Endothelial cell of umbilical vein (primary cell): ENCODE results near the gene RGPD4. TPM values are rescaled to one million over a fixed set of nuclear protein-coding genes. Genes with fewer than 3 reads are reported as not detected.

Experiments
- BruUV-seq: library from RNA; stranded (reverse); fragments of 400-500 nt; replicated peaks from 2 replicates; lab custom pipeline; 2021; lab: Mats Ljungman, UMichigan
- CTCF ChIA-PET: fragments of 300-600, 350-600 bp; sonication (Branson Sonifier 250); formaldehyde crosslinking; loops from one replicate; lab custom pipeline; 2021; ENCODE audit warnings: antibody characterized with exemption, inconsistent platforms; lab: Charles Lee
- POLR2A ChIA-PET: fragments of 300-600, 350-600 bp; sonication (Branson Sonifier 250); formaldehyde crosslinking; loops from one replicate; lab custom pipeline; 2021; ENCODE audit warnings: antibody characterized with exemption, inconsistent platforms; lab: Charles Lee
- DNase-seq: peaks from one replicate; pipeline ENCODE4 v3.0.0-alpha.2; 2011; ENCODE audit warnings: low read depth, low spot score
- FAIRE-seq: peaks from 2 replicates; lab custom pipeline; 2011; peaks lifted over from hg19 to GRCh38; lab: Jason Lieb, UNC
- H2AFZ ChIP-seq: 2 replicates; pipeline ENCODE4 v1.6.0; 2012; ENCODE audit warnings: low read depth, low read length, control low read depth, inconsistent platforms
- H3K27ac ChIP-seq: 2 replicates; pipeline ENCODE4 v1.5.1; 2011; ENCODE audit warnings: low read depth, mild to moderate bottlenecking, control low read depth, low read length, moderate library complexity; ENCODE audit not compliant: insufficient read depth
- H3K27me3 ChIP-seq, 2 experiments: 2 replicates each; pipeline versions ENCODE4 v1.6.0 to v1.6.1; 2011; ENCODE audit warnings: low read length in 2 of 2, mixed read lengths in 1 of 2; ENCODE audit not compliant: control insufficient read depth in 2 of 2, insufficient read depth in 2 of 2
- H3K36me3 ChIP-seq, 2 experiments: 2 replicates in 1 of 2; 3 replicates in 1 of 2; pipeline ENCODE4 v1.5.1; 2011; ENCODE audit warnings: low read length in 2 of 2, mild to moderate bottlenecking in 1 of 2, moderate library complexity in 1 of 2; ENCODE audit not compliant: control insufficient read depth in 2 of 2, insufficient read depth in 2 of 2; ENCODE audit errors: extremely low read depth in 1 of 2
- H3K4me1 ChIP-seq: 3 replicates; pipeline ENCODE4 v1.5.1; 2011; ENCODE audit warnings: mild to moderate bottlenecking, low read length; ENCODE audit not compliant: control insufficient read depth, insufficient read depth; ENCODE audit errors: extremely low read depth
- H3K4me2 ChIP-seq: 2 replicates; pipeline ENCODE4 v1.6.1; 2011; ENCODE audit warnings: low read length, control low read depth, mixed read lengths; ENCODE audit not compliant: insufficient read depth
- H3K4me3 ChIP-seq, 3 experiments: fragments of 200-600 bp in 1 of 3; sonication (generic), shearing (Covaris generic) in 1 of 3; replicated peaks in 1 of 3; 2 replicates each; pipeline ENCODE4 v1.5.1; 2011 to 2016; ENCODE audit warnings: control low read depth in 3 of 3, low read length in 3 of 3, mild to moderate bottlenecking in 2 of 3, inconsistent platforms in 1 of 3, low read depth in 1 of 3, moderate library complexity in 1 of 3; ENCODE audit not compliant: insufficient read depth in 1 of 3
- H3K79me2 ChIP-seq: 2 replicates; pipeline ENCODE4 v1.6.0; 2012; ENCODE audit warnings: low read length, inconsistent platforms; ENCODE audit not compliant: control insufficient read depth, insufficient read depth
- H3K9ac ChIP-seq: replicated peaks from 2 replicates; pipeline ENCODE3; 2011; ENCODE audit warnings: low read length, control low read depth; ENCODE audit not compliant: insufficient read depth; ENCODE audit errors: extremely low read depth
- H3K9me1 ChIP-seq: replicated peaks from 3 replicates; pipeline ENCODE4 v1.6.0; 2011; ENCODE audit warnings: mild to moderate bottlenecking, low read length; ENCODE audit not compliant: control insufficient read depth, insufficient read depth; ENCODE audit errors: extremely low read depth
- H3K9me3 ChIP-seq: replicated peaks from 2 replicates; pipeline ENCODE4 v1.5.1; 2012; ENCODE audit warnings: low read length, inconsistent platforms; ENCODE audit not compliant: control insufficient read depth, insufficient read depth
- H4K20me1 ChIP-seq: replicated peaks from 2 replicates; pipeline ENCODE3; 2011; ENCODE audit warnings: mild to moderate bottlenecking, low read length; ENCODE audit not compliant: control insufficient read depth, insufficient read depth; ENCODE audit errors: extremely low read depth
- EZH2 ChIP-seq: IDR thresholded peaks from 2 replicates; pipeline ENCODE4 v1.6.1; 2012; ENCODE audit warnings: borderline replicate concordance, low read depth, mild to moderate bottlenecking, moderate library complexity, low read length, inconsistent platforms; ENCODE audit not compliant: severe bottlenecking
- FOS ChIP-seq: IDR thresholded peaks from 2 replicates; pipeline ENCODE4 v1.6.1; 2011; ENCODE audit warnings: mild to moderate bottlenecking, low read length, moderate library complexity, borderline replicate concordance; ENCODE audit not compliant: insufficient read depth
- JUN ChIP-seq: IDR thresholded peaks from 2 replicates; pipeline ENCODE4 v1.6.1; 2011; ENCODE audit warnings: borderline replicate concordance, low read depth; ENCODE audit not compliant: insufficient read length, insufficient read depth
- MAX ChIP-seq: IDR thresholded peaks from 2 replicates; pipeline ENCODE4 v1.6.1; 2011; ENCODE audit not compliant: insufficient read depth, insufficient read length
- MYC ChIP-seq: IDR thresholded peaks from one replicate; pipeline ENCODE4 v1.6.1; 2011; ENCODE audit warnings: mild to moderate bottlenecking, low read depth, low read length
- POLR2A ChIP-seq: IDR thresholded peaks from 2 replicates; pipeline ENCODE4 v1.6.1; 2012; ENCODE audit warnings: low read depth, mild to moderate bottlenecking, control low read depth, low read length
- POLR2AphosphoS5 ChIP-seq: IDR thresholded peaks from 2 replicates; pipeline ENCODE4 v1.6.1; 2012; ENCODE audit warnings: low read depth, mild to moderate bottlenecking, control low read depth, low read length, moderate library complexity; ENCODE audit not compliant: insufficient read depth
- dilution Hi-C: fragments of 300-500 bp; cut with MboI; formaldehyde crosslinking; loops from one replicate; pipeline ENCODE4 v1.15.0; 2019; ENCODE audit warnings: low sequenced_read_pairs; ENCODE audit not compliant: extremely low pct_ligation_motif_present
- intact Hi-C: fragments of 100-400 bp; cut with micrococcal nuclease; formaldehyde crosslinking; loops from one replicate; pipeline ENCODE4 v1.10.0; 2022
- polyA plus RNA-seq, 4 experiments: library from polyadenylated mRNA; depleted of rRNA in 3 of 4; stranded (reverse) in 3 of 4; unstranded in 1 of 4; fragments of >200 nt; gene quantifications; 2 replicates each; pipeline versions ENCODE4 v1.2.1 to v1.2.3, GENCODE V29; 2011 to 2012; ENCODE audit warnings: missing spikeins in 1 of 4
- small RNA-seq: library from RNA; depleted of rRNA; stranded (forward); fragments of <200 nt; gene quantifications from one replicate; pipeline ENCODE3, GENCODE V24; 2012; ENCODE audit warnings: low replicate concordance, low read depth; ENCODE audit not compliant: insufficient read depth, insufficient read length
- total RNA-seq: library from RNA; stranded (reverse); gene quantifications from 2 replicates; pipeline ENCODE4 v1.2.3, GENCODE V29; 2021
- TF ChIP-seq, protein P1 (sequence below), 2 donors: IDR thresholded peaks; 1 replicate in 1 of 2; 2 replicates in 1 of 2; pipeline ENCODE4 v1.5.1; 2011; ENCODE audit warnings: low read length in 2 of 2, mild to moderate bottlenecking in 2 of 2, moderate library complexity in 2 of 2, control low read depth in 1 of 2, inconsistent platforms in 1 of 2, low read depth in 1 of 2; ENCODE audit not compliant: insufficient read depth in 1 of 2; ENCODE audit errors: extremely low read depth in 1 of 2

RGPD4 gene
- total and polyA plus RNA-seq, 2 donors (not counting 3 experiments of a cell fraction or from before 2014, with no cell fraction given): not detected

DNA sequence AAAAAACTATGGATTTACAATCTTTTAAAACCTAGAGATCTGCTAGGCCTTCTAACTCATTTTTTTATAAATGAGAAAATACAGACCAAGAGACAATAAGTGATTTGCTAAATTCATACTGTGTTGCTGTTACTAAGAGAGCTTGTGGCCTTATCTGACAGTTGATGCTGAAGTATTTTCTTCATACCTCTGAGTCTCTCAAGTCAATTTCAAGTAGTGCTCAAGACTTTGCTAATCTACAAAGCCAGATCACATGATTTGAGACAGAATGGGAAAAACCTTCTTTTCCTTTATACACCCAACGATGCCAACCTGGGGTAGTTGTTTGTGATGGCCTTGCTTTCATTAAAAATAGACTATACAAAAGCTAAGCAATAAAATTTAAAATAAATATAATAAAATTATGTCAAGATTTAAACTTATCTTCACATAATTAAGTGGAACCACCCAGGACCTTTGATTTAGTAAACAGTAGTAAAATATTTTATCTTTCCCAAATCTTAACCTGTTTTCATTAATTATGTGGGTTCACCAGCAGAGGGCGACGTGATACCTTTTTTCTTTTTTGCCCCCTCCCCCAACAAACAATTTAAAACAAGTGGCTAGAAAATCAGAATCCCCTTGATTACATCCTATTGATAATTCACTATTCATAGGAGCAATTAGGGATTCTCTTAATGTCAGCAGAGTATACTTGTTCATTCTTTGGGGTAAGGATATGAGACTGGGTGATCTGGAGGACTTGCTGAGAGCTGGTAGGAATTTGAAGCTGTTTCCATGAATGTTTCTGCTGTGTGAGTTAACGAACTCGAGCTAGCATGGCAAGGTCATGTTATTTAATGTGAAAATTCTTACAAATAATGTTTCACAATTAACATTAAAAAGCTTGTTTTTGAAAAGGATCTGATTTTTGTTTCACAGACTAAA, 110.0 kb downstream of the RGPD4 start:
- intact Hi-C loops: no loop called here
- dilution Hi-C loops: no loop called here
- DNase-seq: no peak
- no TSS peak for BruUV-seq
- Histone ChIP-seq H3K9me1 (no peaks in the 10 kb centered on the region), H3K4me2 (no peak overlapping the region), H3K27ac (no peak overlapping the region), H3K36me3 (no peaks in the 10 kb centered on the region), H3K4me3 (no peak overlapping the region), H4K20me1 (no peaks in the 10 kb centered on the region), H2AFZ (no peak overlapping the region), H3K27me3 (no peaks in the 10 kb centered on the region), H3K4me1 (no peaks in the 10 kb centered on the region), H3K79me2 (no peaks in the 10 kb centered on the region), H3K9me3 (no peaks in the 10 kb centered on the region), H3K9ac (no peak overlapping the region)
- no peak for TF ChIP-seq MAX
- no peak for TF ChIP-seq FOS
- TF ChIP-seq POLR2AphosphoS5: no peak
- TF ChIP-seq, protein P1, sequence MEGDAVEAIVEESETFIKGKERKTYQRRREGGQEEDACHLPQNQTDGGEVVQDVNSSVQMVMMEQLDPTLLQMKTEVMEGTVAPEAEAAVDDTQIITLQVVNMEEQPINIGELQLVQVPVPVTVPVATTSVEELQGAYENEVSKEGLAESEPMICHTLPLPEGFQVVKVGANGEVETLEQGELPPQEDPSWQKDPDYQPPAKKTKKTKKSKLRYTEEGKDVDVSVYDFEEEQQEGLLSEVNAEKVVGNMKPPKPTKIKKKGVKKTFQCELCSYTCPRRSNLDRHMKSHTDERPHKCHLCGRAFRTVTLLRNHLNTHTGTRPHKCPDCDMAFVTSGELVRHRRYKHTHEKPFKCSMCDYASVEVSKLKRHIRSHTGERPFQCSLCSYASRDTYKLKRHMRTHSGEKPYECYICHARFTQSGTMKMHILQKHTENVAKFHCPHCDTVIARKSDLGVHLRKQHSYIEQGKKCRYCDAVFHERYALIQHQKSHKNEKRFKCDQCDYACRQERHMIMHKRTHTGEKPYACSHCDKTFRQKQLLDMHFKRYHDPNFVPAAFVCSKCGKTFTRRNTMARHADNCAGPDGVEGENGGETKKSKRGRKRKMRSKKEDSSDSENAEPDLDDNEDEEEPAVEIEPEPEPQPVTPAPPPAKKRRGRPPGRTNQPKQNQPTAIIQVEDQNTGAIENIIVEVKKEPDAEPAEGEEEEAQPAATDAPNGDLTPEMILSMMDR (IDR thresholded peaks at IDR 0.05; ENCODE audit: extremely low read depth in 1 of 2, insufficient read depth in 1 of 2, low read depth in 1 of 2, low read length in 2 of 2): no peak
- no peak for TF ChIP-seq EZH2
- no peak for TF ChIP-seq MYC
- TF ChIP-seq JUN: no peak
- no peak for TF ChIP-seq POLR2A
- no peak for FAIRE-seq
- POLR2A ChIA-PET: no interaction called here
- CTCF ChIA-PET: no interaction called here

Small RNA genes lying within 50 kb of the gene (small RNA-seq; reads per million reads assigned to genes)
- gene AC009963.1 (not detected), gene AC009963.2 (not detected)

Other genes starting within 250 kb of the RGPD4 start
- not detected in 2 replicates for gene SLC5A7, start 159.6 kb downstream of the RGPD4 start, total RNA-seq
- gene SLC5A7, start 159.6 kb downstream of the RGPD4 start, polyA plus RNA-seq: not detected in 2 replicates